ENCODE results near the gene PLPP2.

PLPP2 gene

GRCh38 chr19:313988-314815 lies 23.0 kb upstream of the PLPP2 start:
- DNase-seq: no peak

GRCh38 chr19:313169-313987 lies 22.2 kb upstream of the PLPP2 start:
- DNase-seq: no peak

- DNase-seq: no peak
These were observed 20.6 kb upstream of the PLPP2 start for GRCh38 chr19:311813-312261.

GRCh38 chr19:310781-311496 lies 19.7 kb upstream of the PLPP2 start:
- no peak for DNase-seq

- no peak for DNase-seq
These were observed 19.0 kb upstream of the PLPP2 start for GRCh38 chr19:310141-310651.

- no peak for DNase-seq
These were observed 18.0 kb upstream of the PLPP2 start for GRCh38 chr19:309206-309565.

- no peak for DNase-seq
These were observed 17.4 kb upstream of the PLPP2 start for GRCh38 chr19:308471-309205.

GRCh38 chr19:307793-308420 lies 16.7 kb upstream of the PLPP2 start:
- no peak for DNase-seq

GRCh38 chr19:307111-307531 lies 15.9 kb upstream of the PLPP2 start:
- DNase-seq: no peak

- DNase-seq: no peak
These were observed 15.1 kb upstream of the PLPP2 start for GRCh38 chr19:306151-306900.

- DNase-seq: no peak
These were observed 14.3 kb upstream of the PLPP2 start for GRCh38 chr19:305240-306150.

- DNase-seq: no peak
These were observed 5.4 kb upstream of the PLPP2 start for GRCh38 chr19:296476-297225.

GRCh38 chr19:295687-296370 lies 4.6 kb upstream of the PLPP2 start:
- DNase-seq: no peak

GRCh38 chr19:294946-295686 lies 3.9 kb upstream of the PLPP2 start:
- peak in 1 of 2 experiments; percentile 59 for DNase-seq

- no peak for DNase-seq
These were observed 3.2 kb upstream of the PLPP2 start for GRCh38 chr19:294341-294945.

GRCh38 chr19:293436-294110 lies 2.4 kb upstream of the PLPP2 start:
- no peak for DNase-seq

GRCh38 chr19:292951-293350 lies 1.7 kb upstream of the PLPP2 start:
- DNase-seq: no peak
